ENCODE measurements around the gene MACROD2. TPM values are rescaled to one million over a fixed set of nuclear protein-coding genes. Genes with fewer than 3 reads are reported as not detected.

The MACROD2 gene
- polyA plus RNA-seq, 1 donor (not counting 4 experiments of a cell fraction or from before 2014, with no cell fraction given), result 0.71 TPM

GRCh38 chr20:14757728-14758127 is 762.4 kb downstream of the MACROD2 start:
- dilution Hi-C loops (cut with MboI; ENCODE audit: extremely low pct_ligation_motif_present, low sequenced_read_pairs), result no loop called here
- no peak for FAIRE-seq

DNA sequence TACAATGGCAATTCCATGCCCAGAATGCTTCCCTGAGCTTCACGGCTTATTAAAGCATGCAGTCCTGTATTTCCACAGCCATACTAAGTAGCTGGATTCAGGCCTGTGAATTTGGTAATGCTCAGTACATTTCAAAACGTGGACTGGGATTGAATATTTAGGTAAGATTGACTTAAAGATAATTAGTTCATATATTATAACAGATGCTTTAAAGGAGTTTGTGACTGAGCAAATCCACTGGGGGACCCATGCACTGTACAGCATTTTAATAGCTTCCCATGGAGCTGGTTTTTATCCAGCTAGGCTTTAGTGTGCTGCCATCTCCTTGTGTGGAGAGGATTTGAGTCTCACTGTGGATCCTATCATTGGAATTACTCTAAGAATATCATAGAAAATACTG is 763.0 kb downstream of the MACROD2 start:
- Histone ChIP-seq H3K79me2 (ENCODE audit: control insufficient read depth, insufficient read depth, low read length) (no peaks in the 10 kb centered on the region), H3K36me3 (ENCODE audit: control insufficient read depth in 2 of 2, extremely low read depth in 1 of 2, insufficient read depth in 2 of 2, low read length in 2 of 2) (no peaks in the 10 kb centered on the region), H4K20me1 (ENCODE audit: control insufficient read depth, extremely low read depth, insufficient read depth, low read length) (no peaks in the 10 kb centered on the region), H3K27ac (ENCODE audit: control insufficient read depth, insufficient read depth, low read length) (no peak overlapping the region), H3K4me1 (ENCODE audit: control insufficient read depth, extremely low read depth, insufficient read depth, low read length) (no peaks in the 10 kb centered on the region), H3K4me2 (ENCODE audit: control insufficient read depth, extremely low read depth, insufficient read depth, low read depth, low read length) (no peak overlapping the region), H3K4me3 (ENCODE audit: control insufficient read depth in 2 of 3, extremely low read depth in 1 of 3, insufficient read depth in 2 of 3, low read depth in 1 of 3, low read length in 3 of 3) (no peak overlapping the region), H3K9me1 (ENCODE audit: control insufficient read depth, extremely low read depth, insufficient read depth, low read length) (no peaks in the 10 kb centered on the region), H3K27me3 (ENCODE audit: control insufficient read depth, extremely low read depth, insufficient read depth, low read length) (no peaks in the 10 kb centered on the region), H3K9me3 (ENCODE audit: control insufficient read depth, low read depth, low read length) (no peaks in the 10 kb centered on the region), H3K9ac (ENCODE audit: control insufficient read depth, extremely low read depth, insufficient read depth, low read length) (no peak overlapping the region), H2AFZ (ENCODE audit: control insufficient read depth, low read length) (no peak overlapping the region)
- FAIRE-seq (no peak), DNase-seq (ENCODE audit: low read depth, low spot score) (no peak)
- TF ChIP-seq, protein P1, sequence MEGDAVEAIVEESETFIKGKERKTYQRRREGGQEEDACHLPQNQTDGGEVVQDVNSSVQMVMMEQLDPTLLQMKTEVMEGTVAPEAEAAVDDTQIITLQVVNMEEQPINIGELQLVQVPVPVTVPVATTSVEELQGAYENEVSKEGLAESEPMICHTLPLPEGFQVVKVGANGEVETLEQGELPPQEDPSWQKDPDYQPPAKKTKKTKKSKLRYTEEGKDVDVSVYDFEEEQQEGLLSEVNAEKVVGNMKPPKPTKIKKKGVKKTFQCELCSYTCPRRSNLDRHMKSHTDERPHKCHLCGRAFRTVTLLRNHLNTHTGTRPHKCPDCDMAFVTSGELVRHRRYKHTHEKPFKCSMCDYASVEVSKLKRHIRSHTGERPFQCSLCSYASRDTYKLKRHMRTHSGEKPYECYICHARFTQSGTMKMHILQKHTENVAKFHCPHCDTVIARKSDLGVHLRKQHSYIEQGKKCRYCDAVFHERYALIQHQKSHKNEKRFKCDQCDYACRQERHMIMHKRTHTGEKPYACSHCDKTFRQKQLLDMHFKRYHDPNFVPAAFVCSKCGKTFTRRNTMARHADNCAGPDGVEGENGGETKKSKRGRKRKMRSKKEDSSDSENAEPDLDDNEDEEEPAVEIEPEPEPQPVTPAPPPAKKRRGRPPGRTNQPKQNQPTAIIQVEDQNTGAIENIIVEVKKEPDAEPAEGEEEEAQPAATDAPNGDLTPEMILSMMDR (optimal IDR thresholded peaks at IDR 0.05 in 1 of 3, IDR thresholded peaks at IDR 0.05 in 1 of 3, conservative IDR thresholded peaks at IDR 0.05 in 1 of 3; ENCODE audit: extremely low read depth in 1 of 3, insufficient read depth in 2 of 3, low read length in 3 of 3), result no peak
- TF ChIP-seq EZH2 (IDR thresholded peaks at IDR 0.05; ENCODE audit: low read length), result no peak
- dilution Hi-C loops (cut with MboI; ENCODE audit: extremely low pct_ligation_motif_present, low sequenced_read_pairs), result no loop called here

More at GRCh38 chr20:14757728-14758127, 762.4 kb downstream of the MACROD2 start:
- H3K36me3 ChIP-seq (ENCODE audit: control insufficient read depth in 2 of 2, extremely low read depth in 1 of 2, insufficient read depth in 2 of 2, low read length in 2 of 2), result no peaks in the 10 kb centered on the region
- H3K4me1 ChIP-seq (ENCODE audit: control insufficient read depth, extremely low read depth, insufficient read depth, low read length), result no peaks in the 10 kb centered on the region
- no peaks in the 10 kb centered on the region for H3K9me3 ChIP-seq (ENCODE audit: control insufficient read depth, low read depth, low read length)
- H3K27me3 ChIP-seq (ENCODE audit: control insufficient read depth, extremely low read depth, insufficient read depth, low read length), result no peaks in the 10 kb centered on the region
- H2AFZ ChIP-seq (ENCODE audit: control insufficient read depth, low read length), result no peak overlapping the region
- no peak overlapping the region for H3K4me2 ChIP-seq (ENCODE audit: control insufficient read depth, extremely low read depth, insufficient read depth, low read depth, low read length)
- H3K79me2 ChIP-seq (ENCODE audit: control insufficient read depth, insufficient read depth, low read length), result no peaks in the 10 kb centered on the region
- TF ChIP-seq, protein P1 (optimal IDR thresholded peaks at IDR 0.05 in 1 of 3, IDR thresholded peaks at IDR 0.05 in 1 of 3, conservative IDR thresholded peaks at IDR 0.05 in 1 of 3; ENCODE audit: extremely low read depth in 1 of 3, insufficient read depth in 2 of 3, low read length in 3 of 3), result no peak
- no peak for TF ChIP-seq EZH2 (IDR thresholded peaks at IDR 0.05; ENCODE audit: low read length)
- no peaks in the 10 kb centered on the region for H3K9me1 ChIP-seq (ENCODE audit: control insufficient read depth, extremely low read depth, insufficient read depth, low read length)
- no peak for DNase-seq (ENCODE audit: low read depth, low spot score)
- H3K9ac ChIP-seq (ENCODE audit: control insufficient read depth, extremely low read depth, insufficient read depth, low read length), result no peak overlapping the region
- H3K27ac ChIP-seq (ENCODE audit: control insufficient read depth, insufficient read depth, low read length), result no peak overlapping the region
- H3K4me3 ChIP-seq (ENCODE audit: control insufficient read depth in 2 of 3, extremely low read depth in 1 of 3, insufficient read depth in 2 of 3, low read depth in 1 of 3, low read length in 3 of 3), result no peak overlapping the region
- no peaks in the 10 kb centered on the region for H4K20me1 ChIP-seq (ENCODE audit: control insufficient read depth, extremely low read depth, insufficient read depth, low read length)
